ENCODE results near the gene CCDC34. TPM values are rescaled to one million over a fixed set of nuclear protein-coding genes. Genes with fewer than 3 reads are reported as not detected.

The CCDC34 gene
- total and polyA plus RNA-seq, 2 of the 8 experiments (the other 6 are each of a cell fraction or from before 2014, with no cell fraction given), result 7.7 to 24.3 TPM

- TF ChIP-seq CHD7 (IDR thresholded peaks at IDR 0.05; ENCODE audit: insufficient replicate concordance, low read length) (no peak), CTCF (IDR thresholded peaks at IDR 0.05; ENCODE audit: control extremely low read depth in 1 of 3, insufficient read depth in 1 of 3, low read depth in 1 of 3, low read length in 3 of 3) (no peak), RXRA (IDR thresholded peaks at IDR 0.05; ENCODE audit: insufficient read depth, low read depth, low read length) (no peak), POLR2AphosphoS5 (IDR thresholded peaks at IDR 0.05; ENCODE audit: low read depth, low read length) (no peak), POU5F1 (IDR thresholded peaks at IDR 0.05; ENCODE audit: low read depth, low read length) (no peak), KDM4A (IDR thresholded peaks at IDR 0.05; ENCODE audit: low read depth, low read length, severe bottlenecking) (no peak), EZH2 (IDR thresholded peaks at IDR 0.05; ENCODE audit: low read depth, low read length, severe bottlenecking) (no peak)
These were observed 1.2 kb downstream of the CCDC34 start (continued) for GRCh38 chr11:27361649-27362431.

All from H1 (cell line).